Endothelial cell of umbilical vein (primary cell): ENCODE measurements around the gene C1R. TPM values are rescaled to one million over a fixed set of nuclear protein-coding genes. Genes with fewer than 3 reads are reported as not detected.

Source experiments
- BruUV-seq: library from RNA; stranded (reverse); fragments of 400-500 nt; replicated peaks from 2 replicates; lab custom pipeline; 2021; lab: Mats Ljungman, UMichigan
- CTCF ChIA-PET: fragments of 300-600, 350-600 bp; sonication (Branson Sonifier 250); formaldehyde crosslinking; loops from one replicate; lab custom pipeline; 2021; ENCODE audit warnings: antibody characterized with exemption, inconsistent platforms; lab: Charles Lee
- POLR2A ChIA-PET: fragments of 300-600, 350-600 bp; sonication (Branson Sonifier 250); formaldehyde crosslinking; loops from one replicate; lab custom pipeline; 2021; ENCODE audit warnings: antibody characterized with exemption, inconsistent platforms; lab: Charles Lee
- DNase-seq: peaks from one replicate; pipeline ENCODE4 v3.0.0-alpha.2; 2011; ENCODE audit warnings: low read depth, low spot score
- FAIRE-seq: peaks from 2 replicates; lab custom pipeline; 2011; peaks lifted over from hg19 to GRCh38; lab: Jason Lieb, UNC
- H2AFZ ChIP-seq: 2 replicates; pipeline ENCODE4 v1.6.0; 2012; ENCODE audit warnings: low read depth, low read length, control low read depth, inconsistent platforms
- H3K27ac ChIP-seq: 2 replicates; pipeline ENCODE4 v1.5.1; 2011; ENCODE audit warnings: low read depth, mild to moderate bottlenecking, control low read depth, low read length, moderate library complexity; ENCODE audit not compliant: insufficient read depth
- H3K27me3 ChIP-seq, 2 experiments: 2 replicates each; pipeline versions ENCODE4 v1.6.0 to v1.6.1; 2011; ENCODE audit warnings: low read length in 2 of 2, mixed read lengths in 1 of 2; ENCODE audit not compliant: control insufficient read depth in 2 of 2, insufficient read depth in 2 of 2
- H3K36me3 ChIP-seq, 2 experiments: 2 replicates in 1 of 2; 3 replicates in 1 of 2; pipeline ENCODE4 v1.5.1; 2011; ENCODE audit warnings: low read length in 2 of 2, mild to moderate bottlenecking in 1 of 2, moderate library complexity in 1 of 2; ENCODE audit not compliant: control insufficient read depth in 2 of 2, insufficient read depth in 2 of 2; ENCODE audit errors: extremely low read depth in 1 of 2
- H3K4me1 ChIP-seq: 3 replicates; pipeline ENCODE4 v1.5.1; 2011; ENCODE audit warnings: mild to moderate bottlenecking, low read length; ENCODE audit not compliant: control insufficient read depth, insufficient read depth; ENCODE audit errors: extremely low read depth
- H3K4me2 ChIP-seq: 2 replicates; pipeline ENCODE4 v1.6.1; 2011; ENCODE audit warnings: low read length, control low read depth, mixed read lengths; ENCODE audit not compliant: insufficient read depth
- H3K4me3 ChIP-seq, 3 experiments: fragments of 200-600 bp in 1 of 3; sonication (generic), shearing (Covaris generic) in 1 of 3; replicated peaks in 1 of 3; 2 replicates each; pipeline ENCODE4 v1.5.1; 2011 to 2016; ENCODE audit warnings: control low read depth in 3 of 3, low read length in 3 of 3, mild to moderate bottlenecking in 2 of 3, inconsistent platforms in 1 of 3, low read depth in 1 of 3, moderate library complexity in 1 of 3; ENCODE audit not compliant: insufficient read depth in 1 of 3
- H3K79me2 ChIP-seq: 2 replicates; pipeline ENCODE4 v1.6.0; 2012; ENCODE audit warnings: low read length, inconsistent platforms; ENCODE audit not compliant: control insufficient read depth, insufficient read depth
- H3K9ac ChIP-seq: replicated peaks from 2 replicates; pipeline ENCODE3; 2011; ENCODE audit warnings: low read length, control low read depth; ENCODE audit not compliant: insufficient read depth; ENCODE audit errors: extremely low read depth
- H3K9me1 ChIP-seq: replicated peaks from 3 replicates; pipeline ENCODE4 v1.6.0; 2011; ENCODE audit warnings: mild to moderate bottlenecking, low read length; ENCODE audit not compliant: control insufficient read depth, insufficient read depth; ENCODE audit errors: extremely low read depth
- H3K9me3 ChIP-seq: replicated peaks from 2 replicates; pipeline ENCODE4 v1.5.1; 2012; ENCODE audit warnings: low read length, inconsistent platforms; ENCODE audit not compliant: control insufficient read depth, insufficient read depth
- H4K20me1 ChIP-seq: replicated peaks from 2 replicates; pipeline ENCODE3; 2011; ENCODE audit warnings: mild to moderate bottlenecking, low read length; ENCODE audit not compliant: control insufficient read depth, insufficient read depth; ENCODE audit errors: extremely low read depth
- CTCF ChIP-seq, 2 donors: IDR thresholded peaks; 1 replicate in 1 of 2; 2 replicates in 1 of 2; pipeline ENCODE4 v1.5.1; 2011; ENCODE audit warnings: low read length in 2 of 2, mild to moderate bottlenecking in 2 of 2, moderate library complexity in 2 of 2, control low read depth in 1 of 2, inconsistent platforms in 1 of 2, low read depth in 1 of 2; ENCODE audit not compliant: insufficient read depth in 1 of 2; ENCODE audit errors: extremely low read depth in 1 of 2
- EZH2 ChIP-seq: IDR thresholded peaks from 2 replicates; pipeline ENCODE4 v1.6.1; 2012; ENCODE audit warnings: borderline replicate concordance, low read depth, mild to moderate bottlenecking, moderate library complexity, low read length, inconsistent platforms; ENCODE audit not compliant: severe bottlenecking
- FOS ChIP-seq: IDR thresholded peaks from 2 replicates; pipeline ENCODE4 v1.6.1; 2011; ENCODE audit warnings: mild to moderate bottlenecking, low read length, moderate library complexity, borderline replicate concordance; ENCODE audit not compliant: insufficient read depth
- GATA2 ChIP-seq: IDR thresholded peaks from 2 replicates; pipeline ENCODE4 v1.7.0; 2011; ENCODE audit warnings: low read depth, mild to moderate bottlenecking, moderate library complexity, mixed read lengths, low read length; ENCODE audit not compliant: insufficient read length, insufficient read depth
- JUN ChIP-seq: IDR thresholded peaks from 2 replicates; pipeline ENCODE4 v1.6.1; 2011; ENCODE audit warnings: borderline replicate concordance, low read depth; ENCODE audit not compliant: insufficient read length, insufficient read depth
- MAX ChIP-seq: IDR thresholded peaks from 2 replicates; pipeline ENCODE4 v1.6.1; 2011; ENCODE audit not compliant: insufficient read depth, insufficient read length
- MYC ChIP-seq: IDR thresholded peaks from one replicate; pipeline ENCODE4 v1.6.1; 2011; ENCODE audit warnings: mild to moderate bottlenecking, low read depth, low read length
- POLR2A ChIP-seq: IDR thresholded peaks from 2 replicates; pipeline ENCODE4 v1.6.1; 2012; ENCODE audit warnings: low read depth, mild to moderate bottlenecking, control low read depth, low read length
- POLR2AphosphoS5 ChIP-seq: IDR thresholded peaks from 2 replicates; pipeline ENCODE4 v1.6.1; 2012; ENCODE audit warnings: low read depth, mild to moderate bottlenecking, control low read depth, low read length, moderate library complexity; ENCODE audit not compliant: insufficient read depth
- dilution Hi-C: fragments of 300-500 bp; cut with MboI; formaldehyde crosslinking; loops from one replicate; pipeline ENCODE4 v1.15.0; 2019; ENCODE audit warnings: low sequenced_read_pairs; ENCODE audit not compliant: extremely low pct_ligation_motif_present
- intact Hi-C: fragments of 100-400 bp; cut with micrococcal nuclease; formaldehyde crosslinking; loops from one replicate; pipeline ENCODE4 v1.10.0; 2022
- polyA plus RNA-seq, 4 experiments: library from polyadenylated mRNA; depleted of rRNA in 3 of 4; stranded (reverse) in 3 of 4; unstranded in 1 of 4; fragments of >200 nt; gene quantifications; 2 replicates each; pipeline versions ENCODE4 v1.2.1 to v1.2.3, GENCODE V29; 2011 to 2012; ENCODE audit warnings: missing spikeins in 1 of 4
- total RNA-seq: library from RNA; stranded (reverse); gene quantifications from 2 replicates; pipeline ENCODE4 v1.2.3, GENCODE V29; 2021

Gene C1R
- total and polyA plus RNA-seq, 2 donors (not counting 3 experiments of a cell fraction or from before 2014, with no cell fraction given): 3.6 to 5.8 TPM

DNA sequence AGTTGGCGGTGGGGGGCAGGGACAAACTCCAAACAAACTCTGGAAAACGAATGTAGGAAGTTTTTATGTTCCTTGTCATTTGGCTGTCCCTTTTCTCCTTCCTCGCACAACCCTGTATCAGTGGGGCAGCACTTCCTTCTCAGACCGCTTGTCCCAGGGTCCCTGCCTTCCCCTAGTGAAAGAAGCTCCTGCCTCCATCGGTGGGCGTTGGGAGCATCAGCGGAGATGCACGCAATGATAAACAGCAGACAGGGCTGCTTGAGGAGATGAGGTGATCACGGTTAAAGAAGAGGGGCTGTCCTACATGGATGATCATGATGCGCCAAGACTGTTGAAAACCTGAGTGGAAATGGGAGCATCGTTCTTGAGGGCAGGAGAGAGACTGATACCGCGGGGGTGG lies 31.1 kb downstream of the C1R start:
- intact Hi-C loops: no loop called here
- no TSS peak for BruUV-seq
- no peaks in the 10 kb centered on the region for H4K20me1 ChIP-seq
- dilution Hi-C loops: no loop called here
- no peak for DNase-seq
- no peak overlapping the region for H3K4me3 ChIP-seq
- ChIA-PET CTCF (interaction anchor here (0.8 to 4.3 kb wide), 6 partner anchors 8 to 117 kb away, joined by 3 to 21 read pairs (median 4); partner anchors contain the start of gene C1RL), POLR2A (no interaction called here)
- no peak overlapping the region for H3K4me2 ChIP-seq
- no peaks in the 10 kb centered on the region for H3K9me3 ChIP-seq
- H2AFZ ChIP-seq: no peak overlapping the region
- FAIRE-seq: no peak
- no peak for TF ChIP-seq POLR2A
- TF ChIP-seq GATA2: no peak
- TF ChIP-seq MAX: no peak
- TF ChIP-seq MYC: no peak
- no peak for TF ChIP-seq EZH2
- TF ChIP-seq CTCF (IDR thresholded peaks at IDR 0.05; ENCODE audit: extremely low read depth in 1 of 2, insufficient read depth in 1 of 2, low read depth in 1 of 2, low read length in 2 of 2): no peak
- no peak for TF ChIP-seq FOS
- TF ChIP-seq JUN: no peak
- TF ChIP-seq POLR2AphosphoS5: no peak
- H3K9ac ChIP-seq: no peak overlapping the region
- H3K27ac ChIP-seq: no peak overlapping the region
- H3K4me1 ChIP-seq: no peaks in the 10 kb centered on the region
- H3K27me3 ChIP-seq: peaks cover 20 to 23% of the 10 kb centered on the region in 2 experiments
- H3K9me1 ChIP-seq: no peaks in the 10 kb centered on the region
- H3K79me2 ChIP-seq: no peaks in the 10 kb centered on the region
- H3K36me3 ChIP-seq: no peaks in the 10 kb centered on the region
